NAMALWA (cell line): Measurements from ENCODE around the gene GOLGA6C.
"Not testable (repeated sequence)": the region's sequence is repeated elsewhere in the genome, so short reads cannot be mapped to it uniquely, and the experiment has no call there.

Experiments
- DNase-seq: peaks from one replicate; pipeline ENCODE4 v3.0.0-alpha.2; 2015; ENCODE audit warnings: low spot score

The GOLGA6C gene

DNA sequence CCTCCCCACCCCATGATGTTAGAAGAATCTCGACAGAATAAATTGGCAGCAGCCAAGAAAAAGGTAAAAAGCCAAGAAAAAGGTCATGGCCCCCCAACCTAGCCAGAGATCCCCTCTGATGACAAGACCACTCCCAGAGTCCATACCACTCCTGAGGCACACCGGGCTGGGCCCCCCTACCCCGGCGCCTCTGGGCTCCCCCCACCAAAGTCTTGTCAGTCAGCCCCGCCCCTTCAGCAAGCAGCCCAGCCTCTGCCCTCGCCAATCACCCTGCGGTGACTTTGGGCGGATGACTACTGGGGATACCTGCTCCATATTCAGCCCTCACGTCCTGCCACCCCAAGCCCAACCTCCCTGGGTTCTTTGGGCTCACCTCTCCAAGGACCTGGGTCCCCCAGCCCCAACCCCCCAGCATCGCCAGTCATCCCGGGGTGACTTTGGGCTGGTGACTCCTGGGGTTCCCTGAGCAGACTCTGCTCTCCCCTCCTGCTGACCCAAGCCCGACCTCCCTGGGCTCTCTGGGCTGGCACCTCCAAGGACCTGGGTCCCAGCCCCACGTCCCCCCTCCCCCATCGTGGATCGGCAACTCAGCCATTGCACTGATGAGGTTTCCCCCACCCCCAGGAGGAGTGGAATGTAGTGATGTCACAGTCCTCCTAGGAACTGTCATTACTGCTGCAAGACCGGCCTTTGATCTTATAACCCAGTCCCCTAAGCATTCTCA lies 648 bp downstream of the GOLGA6C start:
- not testable (repeated sequence) for DNase-seq

DNA sequence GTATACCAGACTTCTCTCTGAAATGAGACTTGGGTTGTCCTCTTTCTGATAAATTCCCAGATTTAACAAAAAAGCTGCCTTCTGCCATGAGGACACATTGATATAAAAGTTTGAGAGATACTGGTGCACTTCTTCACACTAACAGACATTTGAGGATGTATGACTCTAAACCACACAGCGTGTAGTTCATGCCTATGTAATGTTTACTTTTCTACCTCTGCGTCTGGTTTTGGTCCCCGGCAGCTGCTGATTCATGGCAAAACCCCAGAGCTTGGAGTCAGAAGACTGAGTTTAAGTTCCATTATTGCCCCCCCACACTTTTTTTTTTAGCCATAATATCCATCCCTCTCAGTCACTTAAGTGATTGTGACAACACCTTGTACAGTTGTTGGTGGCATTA lies 1.7 kb downstream of the GOLGA6C start:
- not testable (repeated sequence) for DNase-seq

DNA sequence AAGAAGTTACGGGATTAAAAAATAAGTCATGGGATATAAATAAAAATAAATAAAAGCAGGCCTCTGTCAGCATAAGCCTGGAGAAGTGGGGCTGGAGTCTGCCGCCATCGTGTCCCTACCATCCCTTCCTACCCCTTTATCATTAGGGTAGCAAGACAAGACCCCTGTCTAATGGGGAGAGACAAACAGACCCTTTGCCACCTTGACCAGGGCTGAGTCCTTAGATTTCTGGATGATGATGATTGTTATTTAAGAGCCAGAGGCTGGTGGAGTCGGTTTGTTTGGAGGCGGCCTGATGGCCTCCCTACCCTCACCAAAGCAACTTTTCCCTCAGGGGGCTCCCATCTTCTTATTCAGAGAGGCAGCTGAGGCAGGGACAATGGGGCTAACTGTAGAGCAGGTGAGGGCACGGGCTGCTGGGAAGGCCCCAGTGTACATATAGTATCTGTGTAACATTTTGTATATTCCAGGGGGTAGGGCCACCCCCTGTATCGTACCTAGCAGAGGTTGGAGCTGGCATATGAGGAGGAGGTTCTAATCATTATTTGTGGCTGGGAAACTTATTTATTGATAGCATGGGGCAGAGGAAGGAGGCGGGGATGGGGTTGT lies 15.7 kb downstream of the GOLGA6C start:
- not testable (repeated sequence) for DNase-seq

- peak; percentile 49 for DNase-seq
Measured at GRCh38 chr15:75274509-75275107, 16.5 kb downstream of the GOLGA6C start.

GRCh38 chr15:75275617-75276016 lies 17.5 kb downstream of the GOLGA6C start:
- DNase-seq: not testable (repeated sequence)

- not testable (repeated sequence) for DNase-seq
Measured at GRCh38 chr15:75278497-75278896, 20.4 kb downstream of the GOLGA6C start.

DNA sequence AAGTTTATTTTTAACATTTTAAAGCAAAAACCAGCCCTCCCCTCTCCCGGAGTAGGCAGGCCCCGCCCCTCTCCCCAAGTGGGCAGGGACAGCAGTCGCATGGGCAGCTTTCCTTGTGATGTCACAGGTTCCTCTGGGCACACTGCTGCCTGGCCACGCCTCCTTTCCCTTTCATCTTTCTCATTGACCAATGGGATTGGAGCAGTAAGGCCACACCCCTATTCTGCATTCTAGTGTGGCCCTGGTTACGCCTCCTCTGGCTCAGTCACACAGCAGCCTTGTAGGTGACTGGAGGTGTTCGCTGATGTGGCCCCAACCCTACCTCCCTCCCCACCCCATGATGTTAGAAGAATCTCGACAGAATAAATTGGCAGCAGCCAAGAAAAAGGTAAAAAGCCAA lies 24.4 kb downstream of the GOLGA6C start, which contains the start of gene GOLGA6D:
GOLGA6D (plus strand) TSS at position 264 of the 400 bp plus-strand sequence; CDS start at position 305, 41 bp downstream.
- DNase-seq: not testable (repeated sequence)

- DNase-seq: not testable (repeated sequence)
Measured at GRCh38 chr15:75284152-75284551, 26.0 kb downstream of the GOLGA6C start.

DNA sequence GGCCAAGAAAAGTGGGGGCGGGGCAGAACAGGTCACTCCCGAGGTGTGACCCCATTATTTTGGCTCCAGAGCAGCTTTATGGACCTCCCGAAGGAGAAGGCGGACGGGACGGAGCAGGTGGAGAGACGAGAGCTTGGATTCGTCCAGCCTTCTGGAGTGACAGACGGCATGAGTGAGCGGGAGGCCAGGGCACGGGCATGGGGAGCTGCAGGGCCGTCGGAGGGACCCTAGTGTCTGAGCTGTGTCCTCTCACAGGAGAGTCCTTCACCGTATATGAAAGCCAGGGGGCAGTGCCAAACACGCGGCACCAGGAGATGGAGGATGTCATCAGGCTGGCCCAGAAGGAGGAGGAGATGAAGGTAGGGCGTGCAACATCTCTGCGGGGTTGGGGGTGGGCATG lies 35.5 kb downstream of the GOLGA6C start:
- not testable (repeated sequence) for DNase-seq

GRCh38 chr15:75298541-75299310 lies 40.6 kb downstream of the GOLGA6C start:
- DNase-seq: not testable (repeated sequence)

DNA sequence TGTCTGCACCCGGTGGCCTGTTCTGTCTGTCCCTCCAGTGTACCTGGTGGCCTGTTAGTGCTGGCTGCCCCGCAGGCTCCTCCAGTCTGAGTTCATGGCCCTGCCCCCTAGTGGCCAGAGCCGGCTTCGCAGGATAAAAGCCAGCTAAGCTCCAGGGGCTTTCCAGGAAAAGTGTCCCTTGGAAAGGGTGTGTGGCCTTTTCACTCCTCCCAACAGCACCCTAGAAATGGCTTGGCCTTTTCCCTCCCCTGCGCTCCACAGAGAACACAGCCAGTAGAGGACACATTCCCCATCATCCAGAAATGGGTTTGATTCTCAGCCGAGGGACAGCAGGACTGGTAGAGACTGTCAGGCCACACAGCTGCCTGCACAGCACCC lies 41.2 kb downstream of the GOLGA6C start:
- not testable (repeated sequence) for DNase-seq

DNA sequence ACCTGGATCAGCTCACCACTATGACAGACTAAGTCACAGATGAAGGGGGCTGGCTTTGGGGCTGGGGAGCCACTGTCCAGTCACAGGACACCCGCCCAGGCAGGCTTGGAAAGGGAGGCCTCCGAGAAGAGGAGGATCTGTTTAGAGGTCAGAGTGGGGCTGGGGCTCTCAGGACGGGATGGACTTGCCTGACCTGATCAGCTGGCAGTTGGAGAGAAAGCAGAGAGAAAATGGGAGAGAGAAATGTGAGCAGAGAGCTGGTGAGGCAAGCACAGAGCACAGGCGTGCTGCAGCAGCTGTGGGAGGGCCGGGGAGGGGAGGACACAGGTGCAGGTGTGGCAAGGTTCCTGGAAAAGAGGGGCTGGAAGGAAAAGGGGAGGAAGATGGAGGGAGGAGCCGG lies 41.9 kb downstream of the GOLGA6C start:
- DNase-seq: not testable (repeated sequence)

GRCh38 chr15:75302318-75302717 lies 44.2 kb downstream of the GOLGA6C start:
- DNase-seq: no peak

- not testable (repeated sequence) for DNase-seq
Measured at GRCh38 chr15:75302753-75303152, 44.6 kb downstream of the GOLGA6C start.

DNA sequence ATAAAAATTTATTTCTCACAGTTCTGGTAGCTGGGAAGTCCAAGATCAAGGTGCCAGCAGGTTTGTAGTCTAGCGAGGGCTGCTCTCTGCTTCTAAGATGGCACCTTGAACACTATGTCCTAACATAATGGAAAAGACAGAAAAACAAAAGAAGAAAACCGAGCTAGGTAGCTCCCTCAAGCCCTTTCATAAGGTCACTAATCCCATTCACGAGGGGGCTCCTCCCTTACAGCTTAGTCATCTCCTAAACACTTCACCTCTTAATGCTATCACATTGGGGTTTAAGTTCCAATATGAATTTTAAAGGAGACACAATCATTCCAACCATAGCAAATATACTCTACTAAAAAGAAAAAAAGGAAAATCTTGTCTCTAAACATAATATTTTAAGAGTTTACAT lies 48.1 kb downstream of the GOLGA6C start:
- DNase-seq: no peak

GRCh38 chr15:75307778-75308390 lies 49.8 kb downstream of the GOLGA6C start:
- DNase-seq: peak; percentile 47

- DNase-seq: no peak
Measured at GRCh38 chr15:75309711-75310110, 51.6 kb downstream of the GOLGA6C start.

GRCh38 chr15:75312548-75312947 lies 54.4 kb downstream of the GOLGA6C start:
- DNase-seq: not testable (repeated sequence)

- no peak for DNase-seq
Measured at GRCh38 chr15:75313116-75313845, 55.1 kb downstream of the GOLGA6C start.

DNA sequence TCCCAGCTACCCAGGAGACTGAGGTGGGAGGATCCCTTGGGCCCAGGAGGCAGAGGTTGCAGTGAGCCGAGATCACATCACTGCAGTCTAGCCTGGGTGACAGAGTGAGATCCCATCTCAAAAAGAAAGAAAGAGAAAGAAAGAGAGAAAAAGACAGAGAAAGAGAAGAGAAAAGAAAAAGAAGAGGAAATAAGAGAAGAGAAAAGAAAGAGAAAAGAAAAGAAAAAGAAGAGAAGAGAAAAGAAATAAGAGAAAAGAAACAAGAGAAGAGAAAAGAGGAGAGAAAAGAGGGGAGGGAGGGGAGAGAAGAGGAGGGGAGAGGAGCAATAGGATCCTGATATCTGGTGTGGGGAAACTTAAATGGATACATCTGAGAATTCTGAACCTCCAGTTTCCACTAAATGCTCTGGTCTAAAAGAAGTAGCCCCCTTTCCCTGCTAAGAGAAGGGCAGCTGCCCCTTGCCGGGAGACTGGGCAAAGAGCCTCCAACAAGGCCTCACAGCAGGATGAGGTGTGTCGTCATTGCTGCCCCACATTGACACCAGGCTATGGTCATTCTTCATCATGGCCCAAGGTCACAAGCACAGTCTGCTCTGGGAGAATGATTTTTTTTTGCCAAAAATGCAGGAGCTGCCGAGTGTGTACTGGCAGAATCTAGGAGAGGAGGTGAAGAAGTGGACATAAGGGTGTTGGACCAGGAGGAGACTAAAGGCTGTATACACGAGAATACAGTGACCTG lies 56.6 kb downstream of the GOLGA6C start:
- DNase-seq: no peak
